ENCODE results near the gene GARIN5B.

DNA sequence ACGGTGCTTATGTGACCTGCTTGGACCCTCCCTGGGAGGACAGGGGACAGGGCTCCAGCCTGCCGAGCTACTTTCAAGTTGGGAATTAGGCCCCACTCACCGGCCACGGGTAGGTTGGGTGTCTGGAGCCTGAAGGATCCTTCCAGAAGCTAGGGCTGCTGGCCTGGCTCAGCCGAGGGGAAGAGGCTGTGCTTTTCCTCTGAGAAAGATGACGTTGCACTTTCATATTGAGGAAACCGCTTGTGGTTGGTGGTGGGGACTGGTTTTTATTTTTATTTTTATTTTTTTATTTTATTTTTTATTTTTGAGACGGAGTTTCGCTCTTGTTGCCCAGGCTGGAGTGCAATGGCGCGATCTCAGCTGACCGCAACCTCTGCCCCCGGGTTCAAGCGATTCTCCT, 37.9 kb downstream of the GARIN5B start, which contains the start of gene TMEM150B:
- TF ChIP-seq POLR2A (IDR thresholded peaks at IDR 0.05; ENCODE audit: low read length) (no peak), GATA1 (IDR thresholded peaks at IDR 0.05; ENCODE audit: low read depth, low read length) (no peak)
